Keratinocyte (primary cell): ENCODE measurements around the gene NHLH2. TPM values are rescaled to one million over a fixed set of nuclear protein-coding genes. Genes with fewer than 3 reads are reported as not detected.

Experiments
- DNase-seq: peaks from one replicate; pipeline ENCODE4 v3.0.0-alpha.2; 2011; ENCODE audit warnings: low read depth, missing footprints, low spot score
- FAIRE-seq: peaks from 2 replicates; lab custom pipeline; 2011; peaks lifted over from hg19 to GRCh38; lab: Jason Lieb, UNC
- H2AFZ ChIP-seq: 2 replicates; pipeline ENCODE4 v1.6.0; 2012; ENCODE audit warnings: low read length, control low read depth, inconsistent platforms; ENCODE audit not compliant: control insufficient read depth
- H3K27ac ChIP-seq: 2 replicates; pipeline ENCODE4 v1.5.1; 2011; ENCODE audit warnings: low read length; ENCODE audit not compliant: control insufficient read depth, insufficient read depth
- H3K27me3 ChIP-seq: 3 replicates; pipeline ENCODE4 v1.6.0; 2011; ENCODE audit warnings: low read length; ENCODE audit not compliant: control insufficient read depth, insufficient read depth; ENCODE audit errors: extremely low read depth
- H3K36me3 ChIP-seq, 2 experiments: 2 replicates in 1 of 2; 3 replicates in 1 of 2; pipeline ENCODE4 v1.5.1; 2011; ENCODE audit warnings: low read length in 2 of 2, mild to moderate bottlenecking in 1 of 2; ENCODE audit not compliant: control insufficient read depth in 2 of 2, insufficient read depth in 2 of 2; ENCODE audit errors: extremely low read depth in 1 of 2
- H3K4me1 ChIP-seq: 3 replicates; pipeline ENCODE4 v1.5.1; 2011; ENCODE audit warnings: low read length; ENCODE audit not compliant: control insufficient read depth, insufficient read depth; ENCODE audit errors: extremely low read depth
- H3K4me2 ChIP-seq: 3 replicates; pipeline ENCODE4 v1.6.0; 2011; ENCODE audit warnings: low read depth, low read length; ENCODE audit not compliant: control insufficient read depth, insufficient read depth; ENCODE audit errors: extremely low read depth
- H3K4me3 ChIP-seq, 3 experiments: fragments of 200-600 bp in 1 of 3; sonication (generic) in 1 of 3; 2 replicates in 2 of 3; 3 replicates in 1 of 3; pipeline ENCODE4 v1.5.1; 2011 to 2016; ENCODE audit warnings: low read length in 3 of 3, mild to moderate bottlenecking in 3 of 3, control low read depth in 2 of 3, inconsistent platforms in 1 of 3, low read depth in 1 of 3, mixed read lengths in 1 of 3, mixed run types in 1 of 3, moderate library complexity in 1 of 3; ENCODE audit not compliant: control insufficient read depth in 2 of 3, insufficient read depth in 2 of 3; ENCODE audit errors: extremely low read depth in 1 of 3
- H3K79me2 ChIP-seq: 2 replicates; pipeline ENCODE4 v1.6.0; 2012; ENCODE audit warnings: low read length; ENCODE audit not compliant: control insufficient read depth, insufficient read depth
- H3K9ac ChIP-seq: 3 replicates; pipeline ENCODE4 v1.6.0; 2011; ENCODE audit warnings: low read length; ENCODE audit not compliant: control insufficient read depth, insufficient read depth; ENCODE audit errors: extremely low read depth
- H3K9me1 ChIP-seq: 3 replicates; pipeline ENCODE4 v1.6.0; 2011; ENCODE audit warnings: low read length; ENCODE audit not compliant: control insufficient read depth, insufficient read depth; ENCODE audit errors: extremely low read depth
- H3K9me3 ChIP-seq: 2 replicates; pipeline ENCODE4 v1.5.1; 2012; ENCODE audit warnings: low read depth, low read length; ENCODE audit not compliant: control insufficient read depth
- H4K20me1 ChIP-seq: 3 replicates; pipeline ENCODE4 v1.6.0; 2011; ENCODE audit warnings: low read length; ENCODE audit not compliant: control insufficient read depth, insufficient read depth; ENCODE audit errors: extremely low read depth
- CTCF ChIP-seq, 3 experiments: IDR thresholded peaks in 1 of 3; conservative IDR thresholded peaks in 1 of 3; optimal IDR thresholded peaks in 1 of 3; 2 replicates in 2 of 3; 3 replicates in 1 of 3; pipeline versions ENCODE3 to v1.5.1; 2011; ENCODE audit warnings: low read length in 3 of 3, mild to moderate bottlenecking in 3 of 3, moderate library complexity in 2 of 3, control low read depth in 1 of 3, inconsistent platforms in 1 of 3; ENCODE audit not compliant: insufficient read depth in 2 of 3; ENCODE audit errors: extremely low read depth in 1 of 3
- EZH2 ChIP-seq: IDR thresholded peaks from one replicate; pipeline ENCODE4 v1.6.1; 2012; ENCODE audit warnings: inconsistent platforms, mild to moderate bottlenecking, low read length, moderate library complexity
- dilution Hi-C: fragments of 300-500 bp; cut with MboI; formaldehyde crosslinking; loops from one replicate; pipeline ENCODE4 v1.7.0; 2020; ENCODE audit warnings: low sequenced_read_pairs; ENCODE audit not compliant: extremely low pct_ligation_motif_present
- polyA plus RNA-seq, 5 experiments: library from polyadenylated mRNA; depleted of rRNA in 3 of 5; stranded (reverse) in 3 of 5; stranded (forward) in 1 of 5; unstranded in 1 of 5; fragments of >200 nt; gene quantifications; 1 replicate in 1 of 5; 2 replicates in 3 of 5; 3 replicates in 1 of 5; pipeline versions ENCODE4 v1.2.1 to v1.2.3, GENCODE V29; 2011 to 2012; ENCODE audit warnings: missing spikeins in 2 of 5, low read depth in 1 of 5, low replicate concordance in 1 of 5

The NHLH2 gene
- polyA plus RNA-seq, 1 donor (not counting 4 experiments of a cell fraction or from before 2014, with no cell fraction given): 0.21 TPM

GRCh38 chr1:115874497-115874896 lies 33.6 kb upstream of the NHLH2 start:
- dilution Hi-C loops: no loop called here
- FAIRE-seq: no peak

DNA sequence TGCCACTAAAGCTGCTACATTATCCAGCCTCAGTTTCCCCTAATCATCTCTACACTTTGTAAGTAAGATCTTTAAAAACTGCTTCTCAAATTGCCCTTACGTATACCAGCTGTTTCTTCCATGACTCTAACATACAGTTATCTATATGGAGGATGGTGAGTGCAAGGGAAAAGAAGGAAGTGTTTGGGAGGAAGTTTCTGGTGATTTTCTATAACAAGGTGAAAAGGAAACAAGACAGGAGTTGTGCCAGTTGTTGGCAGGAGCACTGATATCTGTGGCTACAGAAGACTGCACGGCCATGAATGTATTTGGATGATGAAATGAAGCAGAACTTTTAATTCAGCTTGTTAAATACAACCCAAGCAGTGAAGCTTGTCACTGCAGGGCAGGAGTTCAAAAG lies 32.3 kb upstream of the NHLH2 start:
- H4K20me1 ChIP-seq: no peaks in the 10 kb centered on the region
- DNase-seq (no peak), FAIRE-seq (no peak)
- H2AFZ ChIP-seq: no peak overlapping the region
- peaks cover 12% of the 10 kb centered on the region for H3K4me1 ChIP-seq
- no peak overlapping the region for H3K27ac ChIP-seq
- no peak overlapping the region for H3K4me2 ChIP-seq
- H3K36me3 ChIP-seq: no peaks in the 10 kb centered on the region
- no peaks in the 10 kb centered on the region for H3K9me1 ChIP-seq
- H3K9ac ChIP-seq: no peak overlapping the region
- no peak overlapping the region for H3K4me3 ChIP-seq
- TF ChIP-seq CTCF (optimal IDR thresholded peaks at IDR 0.05 in 1 of 3, IDR thresholded peaks at IDR 0.05 in 1 of 3, conservative IDR thresholded peaks at IDR 0.05 in 1 of 3; ENCODE audit: extremely low read depth in 1 of 3, insufficient read depth in 2 of 3, low read length in 3 of 3): no peak
- no peak for TF ChIP-seq EZH2
- H3K79me2 ChIP-seq: no peaks in the 10 kb centered on the region
- no peaks in the 10 kb centered on the region for H3K9me3 ChIP-seq
- no peaks in the 10 kb centered on the region for H3K27me3 ChIP-seq
- dilution Hi-C loops: no loop called here

More at GRCh38 chr1:115874497-115874896, 33.6 kb upstream of the NHLH2 start:
- Histone ChIP-seq H2AFZ (no peak overlapping the region), H3K9me1 (no peaks in the 10 kb centered on the region), H3K4me2 (no peak overlapping the region), H3K9ac (no peak overlapping the region), H3K27me3 (no peaks in the 10 kb centered on the region), H3K79me2 (no peaks in the 10 kb centered on the region), H3K4me1 (peaks cover 12% of the 10 kb centered on the region), H3K9me3 (no peaks in the 10 kb centered on the region), H3K4me3 (no peak overlapping the region), H4K20me1 (no peaks in the 10 kb centered on the region), H3K27ac (no peak overlapping the region), H3K36me3 (no peaks in the 10 kb centered on the region)
- no peak for DNase-seq
- TF ChIP-seq CTCF (optimal IDR thresholded peaks at IDR 0.05 in 1 of 3, IDR thresholded peaks at IDR 0.05 in 1 of 3, conservative IDR thresholded peaks at IDR 0.05 in 1 of 3; ENCODE audit: extremely low read depth in 1 of 3, insufficient read depth in 2 of 3, low read length in 3 of 3): no peak
- no peak for TF ChIP-seq EZH2
